GM19395 (cell line): ENCODE data around the gene CHCT1.
A peak's percentile ranks its signal among the peaks of the same experiment; 100 is the strongest.
"Not testable (repeated sequence)": the region's sequence is repeated elsewhere in the genome, so short reads cannot be mapped to it uniquely, and the experiment has no call there.

Experiments
- ATAC-seq: cut with Tn5 transposase; IDR thresholded peaks from one replicate; pipeline ENCODE4 v1.9.1; 2021; ENCODE audit warnings: mild to moderate bottlenecking, moderate library complexity; ENCODE audit not compliant: unreplicated experiment

CHCT1 gene

GRCh38 chr17:60422162-60422665, at the start of gene CHCT1:
CHCT1 (plus strand) TSS chr17:60422489; CDS start chr17:60422593, 104 bp downstream.
- ATAC-seq = no peak

GRCh38 chr17:60372790-60373483, 49.4 kb upstream of the CHCT1 start:
- ATAC-seq = no peak

GRCh38 chr17:60378187-60378586, 44.1 kb upstream of the CHCT1 start:
- not testable (repeated sequence) for ATAC-seq

- ATAC-seq = not testable (repeated sequence)
These were observed 42.8 kb upstream of the CHCT1 start for GRCh38 chr17:60379461-60379860.

DNA sequence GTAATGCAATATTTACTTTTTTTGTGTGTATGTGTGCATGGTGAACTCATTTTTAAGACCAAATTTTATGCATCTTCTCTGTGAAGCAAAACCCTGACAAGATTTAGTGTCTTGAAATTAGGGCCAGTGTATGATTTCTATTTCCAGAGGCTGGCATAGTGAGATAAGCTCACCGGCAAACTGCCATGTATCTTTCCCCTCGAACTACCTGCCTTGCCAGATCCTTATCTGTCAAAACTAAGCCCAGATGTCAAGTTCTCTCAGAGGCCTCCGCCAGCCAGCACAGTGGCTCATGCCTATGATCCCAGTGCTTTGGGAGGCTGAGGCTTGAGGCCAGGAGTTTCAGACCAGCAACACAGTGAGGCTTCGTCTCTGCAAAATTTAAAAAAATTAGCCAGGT, 40.3 kb upstream of the CHCT1 start:
- ATAC-seq = no peak

DNA sequence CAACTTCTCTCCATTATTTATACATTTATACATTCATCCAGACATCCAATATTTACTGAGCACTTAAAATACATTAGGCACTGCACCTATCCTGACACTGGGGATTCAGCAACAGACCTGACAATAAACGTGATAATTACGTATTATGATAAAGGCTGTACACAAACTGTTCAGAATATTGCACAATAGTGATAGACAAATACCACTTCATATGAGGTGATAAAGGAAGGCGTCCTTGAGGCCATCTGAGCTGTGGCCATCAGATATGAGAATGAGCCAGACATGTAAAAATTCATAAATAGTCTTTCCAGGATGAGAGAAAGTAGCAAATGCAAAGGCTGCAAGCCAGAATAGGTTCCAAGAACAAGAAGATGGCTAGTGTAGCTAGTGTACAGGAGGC, 38.9 kb upstream of the CHCT1 start:
- no peak for ATAC-seq

- not testable (repeated sequence) for ATAC-seq
These were observed 37.4 kb upstream of the CHCT1 start for GRCh38 chr17:60384921-60385320.

- ATAC-seq = no peak
These were observed 35.9 kb upstream of the CHCT1 start for GRCh38 chr17:60386147-60387058.

- no peak for ATAC-seq
These were observed 34.6 kb upstream of the CHCT1 start for GRCh38 chr17:60387666-60388065.

DNA sequence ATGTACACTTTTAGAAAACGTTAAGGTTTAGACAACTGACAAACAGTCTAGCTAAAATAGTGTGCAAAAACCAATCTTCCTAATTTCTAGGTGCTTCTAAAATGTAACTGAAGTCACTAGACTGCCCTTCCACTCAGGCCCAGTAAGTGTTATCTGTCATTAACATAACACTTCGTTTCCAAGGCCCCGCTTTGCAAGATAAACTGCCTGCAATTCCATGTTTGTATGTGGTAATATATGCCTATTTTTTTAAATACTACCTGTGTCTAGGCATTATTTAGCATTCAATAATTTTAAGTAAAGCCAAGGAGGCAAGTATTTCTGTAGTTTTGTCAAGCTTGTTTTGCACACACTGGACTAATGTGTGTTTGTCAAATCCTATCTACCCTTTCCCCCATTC, 33.5 kb upstream of the CHCT1 start:
- no peak for ATAC-seq

- ATAC-seq = no peak
These were observed 32.1 kb upstream of the CHCT1 start for GRCh38 chr17:60390186-60390585.

GRCh38 chr17:60390925-60391470, 31.3 kb upstream of the CHCT1 start:
- ATAC-seq = peak; percentile 21

DNA sequence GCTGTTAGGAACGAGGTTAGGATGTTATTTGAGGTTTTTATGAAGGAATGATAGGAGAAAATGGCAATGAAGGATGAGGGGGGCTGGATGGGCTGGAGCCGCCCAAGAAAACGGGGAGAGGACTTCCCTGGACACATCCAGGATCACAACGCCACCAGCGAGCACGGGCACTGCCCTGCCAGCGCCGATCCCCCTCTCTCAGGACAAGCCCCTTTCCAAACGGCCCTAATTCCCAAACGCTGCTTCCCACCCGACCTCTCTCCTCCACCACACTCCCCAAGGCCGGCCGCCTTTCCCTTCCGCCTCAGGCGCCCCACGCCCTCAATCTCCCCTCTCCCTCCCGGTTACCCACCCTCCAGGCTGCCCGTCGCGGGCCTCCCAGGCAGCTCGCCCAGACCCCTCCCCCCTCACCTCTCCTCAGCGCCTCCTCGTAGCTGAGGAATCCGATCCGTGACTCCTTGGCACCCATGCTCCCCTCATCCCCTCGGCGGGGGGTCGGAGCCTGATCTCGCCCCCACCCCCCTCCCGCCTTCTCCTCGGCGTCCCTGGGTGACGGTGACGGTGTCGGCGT, 30.7 kb upstream of the CHCT1 start:
- ATAC-seq = peak; percentile 37

DNA sequence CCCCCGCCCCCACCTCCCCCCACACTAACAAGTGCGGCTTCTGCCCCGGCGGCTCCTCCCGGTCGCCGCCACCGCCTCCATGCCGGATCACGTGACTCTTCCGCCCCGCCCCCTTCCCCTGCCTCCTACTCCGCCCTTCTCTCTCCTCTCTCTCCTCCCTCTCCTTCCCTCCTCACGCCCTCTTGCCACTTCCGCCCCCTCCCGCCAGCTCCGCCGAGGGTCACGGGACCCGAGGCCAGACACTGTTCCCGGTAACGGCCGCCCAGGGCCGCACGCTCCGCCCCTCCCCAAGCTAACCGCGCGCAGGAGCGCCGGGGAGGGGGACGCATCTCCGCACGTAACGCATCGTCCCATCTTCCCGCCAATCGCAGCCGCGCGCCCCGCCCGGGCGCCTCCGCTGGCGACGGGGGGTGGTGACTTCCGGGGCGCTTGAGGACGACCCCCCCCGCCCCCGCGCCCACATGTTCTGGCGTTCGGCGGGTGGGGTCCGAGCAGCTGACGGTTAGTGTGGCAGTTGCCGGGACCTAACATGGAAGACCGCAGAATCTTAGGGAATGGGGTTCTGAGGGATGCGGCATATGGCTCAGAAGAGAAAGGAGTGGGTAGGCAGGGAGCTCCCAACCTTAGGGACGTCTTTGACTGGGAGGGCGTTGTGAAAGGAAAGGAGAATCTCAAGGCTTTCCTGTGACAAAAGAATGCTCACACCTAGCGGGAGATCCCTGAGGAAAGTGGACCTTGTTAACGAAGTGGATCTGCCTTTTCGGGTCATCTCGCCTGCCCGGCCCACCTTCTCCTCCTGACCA, 30.0 kb upstream of the CHCT1 start, which contains the start of gene USP32:
Gene USP32, minus strand, starts transcription at position 92 of the 803 bp plus-strand sequence. CDS start 194 bp downstream, outside the sequence.
- peak; percentile 81 for ATAC-seq

- ATAC-seq = no peak
These were observed 29.2 kb upstream of the CHCT1 start for GRCh38 chr17:60392845-60393702.

- ATAC-seq = no peak
These were observed 28.2 kb upstream of the CHCT1 start for GRCh38 chr17:60393840-60394723.

GRCh38 chr17:60395508-60396065, 26.7 kb upstream of the CHCT1 start:
- ATAC-seq = no peak

DNA sequence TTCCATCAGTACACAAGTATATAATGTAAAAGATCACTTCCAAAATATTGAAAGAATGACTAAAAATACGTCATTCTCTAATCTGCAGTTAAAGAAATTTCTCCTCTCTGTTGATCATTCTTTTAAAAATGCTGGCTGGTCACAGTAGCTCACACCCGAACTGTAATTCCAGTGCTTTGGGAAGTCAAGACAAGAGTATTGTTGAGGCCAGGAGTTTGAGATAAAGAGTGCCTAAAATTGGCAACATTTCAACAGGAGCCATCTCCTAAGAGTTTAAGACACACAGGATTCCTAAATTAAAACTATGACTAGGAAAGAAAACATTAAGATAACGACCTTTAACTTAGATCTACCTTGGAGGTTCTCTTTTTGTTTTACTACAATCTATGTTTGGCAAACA, 25.9 kb upstream of the CHCT1 start:
- no peak for ATAC-seq
